Measurements from ENCODE around the gene MAGEB10.

DNA sequence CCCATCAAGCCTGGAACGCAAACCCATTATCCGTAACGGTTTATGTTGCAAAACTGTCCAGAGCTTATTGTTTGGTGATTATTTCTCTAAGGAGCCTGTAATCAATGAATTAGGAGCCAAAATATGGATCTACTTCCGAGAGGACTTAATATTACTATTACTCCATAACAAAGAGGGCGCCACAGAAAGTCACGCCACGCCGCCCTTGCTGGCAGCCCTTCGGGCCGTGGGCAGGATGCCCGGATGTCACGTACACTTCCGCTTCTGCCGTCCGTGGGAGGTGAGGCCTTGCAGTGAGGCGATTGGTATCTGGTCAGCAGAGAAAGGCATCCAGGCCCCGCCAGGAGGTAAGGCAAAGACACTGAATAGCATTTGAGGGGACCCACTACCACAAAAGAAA is at the start of gene MAGEB10:
- TF ChIP-seq, protein P1, sequence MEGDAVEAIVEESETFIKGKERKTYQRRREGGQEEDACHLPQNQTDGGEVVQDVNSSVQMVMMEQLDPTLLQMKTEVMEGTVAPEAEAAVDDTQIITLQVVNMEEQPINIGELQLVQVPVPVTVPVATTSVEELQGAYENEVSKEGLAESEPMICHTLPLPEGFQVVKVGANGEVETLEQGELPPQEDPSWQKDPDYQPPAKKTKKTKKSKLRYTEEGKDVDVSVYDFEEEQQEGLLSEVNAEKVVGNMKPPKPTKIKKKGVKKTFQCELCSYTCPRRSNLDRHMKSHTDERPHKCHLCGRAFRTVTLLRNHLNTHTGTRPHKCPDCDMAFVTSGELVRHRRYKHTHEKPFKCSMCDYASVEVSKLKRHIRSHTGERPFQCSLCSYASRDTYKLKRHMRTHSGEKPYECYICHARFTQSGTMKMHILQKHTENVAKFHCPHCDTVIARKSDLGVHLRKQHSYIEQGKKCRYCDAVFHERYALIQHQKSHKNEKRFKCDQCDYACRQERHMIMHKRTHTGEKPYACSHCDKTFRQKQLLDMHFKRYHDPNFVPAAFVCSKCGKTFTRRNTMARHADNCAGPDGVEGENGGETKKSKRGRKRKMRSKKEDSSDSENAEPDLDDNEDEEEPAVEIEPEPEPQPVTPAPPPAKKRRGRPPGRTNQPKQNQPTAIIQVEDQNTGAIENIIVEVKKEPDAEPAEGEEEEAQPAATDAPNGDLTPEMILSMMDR (IDR thresholded peaks at IDR 0.05; ENCODE audit: low read depth, low read length), result no peak
- TF ChIP-seq POLR2A (IDR thresholded peaks at IDR 0.05; ENCODE audit: extremely low read depth, insufficient read length) (no peak), MYC (IDR thresholded peaks at IDR 0.05; ENCODE audit: low read depth, low read length) (no peak)
- TF ChIP-seq, protein P2, sequence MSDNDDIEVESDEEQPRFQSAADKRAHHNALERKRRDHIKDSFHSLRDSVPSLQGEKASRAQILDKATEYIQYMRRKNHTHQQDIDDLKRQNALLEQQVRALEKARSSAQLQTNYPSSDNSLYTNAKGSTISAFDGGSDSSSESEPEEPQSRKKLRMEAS (IDR thresholded peaks at IDR 0.05; ENCODE audit: low read depth, low read length), result no peak
